ENCODE measurements around the gene CMTM1.

CMTM1 gene

DNA sequence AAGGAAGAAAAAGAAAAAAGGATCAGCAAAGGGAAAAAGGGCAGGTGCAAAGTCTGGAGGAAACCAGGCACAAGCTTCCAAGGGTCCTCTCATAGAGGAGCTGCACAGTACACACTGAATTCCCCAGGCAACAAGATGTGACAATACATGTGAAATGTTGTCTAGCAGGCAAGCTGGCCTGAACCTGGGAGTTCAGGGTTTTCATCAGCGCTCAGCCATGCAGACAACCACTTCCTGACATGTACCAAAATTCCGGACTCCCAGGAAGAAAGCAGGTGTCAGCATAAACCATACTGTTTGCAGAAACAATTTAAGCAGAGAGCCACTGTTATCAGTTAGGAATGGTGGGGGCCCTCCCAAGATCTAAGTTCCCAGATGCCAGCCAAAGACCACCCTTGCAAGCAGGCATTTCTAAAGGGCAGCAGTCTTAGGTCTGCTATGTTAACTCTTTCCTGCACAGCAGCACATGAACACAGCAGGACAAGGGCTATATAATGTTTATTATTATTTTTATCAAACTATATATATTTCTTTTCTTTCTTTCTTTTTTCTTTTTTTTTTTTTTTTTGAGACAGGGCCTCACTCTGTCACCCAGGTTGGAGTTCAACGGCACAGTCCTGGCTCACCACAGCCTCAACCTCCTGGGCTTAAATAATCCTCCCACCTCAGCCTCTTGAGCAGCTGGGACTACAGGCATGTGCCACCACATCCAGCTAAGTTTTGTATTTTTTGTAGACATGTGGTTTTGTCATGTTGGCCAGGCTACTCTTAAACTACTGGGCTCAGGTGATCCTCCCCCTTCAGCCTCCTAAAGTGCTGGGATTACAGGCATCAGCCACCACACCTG is 26.4 kb upstream of the CMTM1 start:
- DNase-seq (ENCODE audit: low read depth in 3 of 3): no peak

DNA sequence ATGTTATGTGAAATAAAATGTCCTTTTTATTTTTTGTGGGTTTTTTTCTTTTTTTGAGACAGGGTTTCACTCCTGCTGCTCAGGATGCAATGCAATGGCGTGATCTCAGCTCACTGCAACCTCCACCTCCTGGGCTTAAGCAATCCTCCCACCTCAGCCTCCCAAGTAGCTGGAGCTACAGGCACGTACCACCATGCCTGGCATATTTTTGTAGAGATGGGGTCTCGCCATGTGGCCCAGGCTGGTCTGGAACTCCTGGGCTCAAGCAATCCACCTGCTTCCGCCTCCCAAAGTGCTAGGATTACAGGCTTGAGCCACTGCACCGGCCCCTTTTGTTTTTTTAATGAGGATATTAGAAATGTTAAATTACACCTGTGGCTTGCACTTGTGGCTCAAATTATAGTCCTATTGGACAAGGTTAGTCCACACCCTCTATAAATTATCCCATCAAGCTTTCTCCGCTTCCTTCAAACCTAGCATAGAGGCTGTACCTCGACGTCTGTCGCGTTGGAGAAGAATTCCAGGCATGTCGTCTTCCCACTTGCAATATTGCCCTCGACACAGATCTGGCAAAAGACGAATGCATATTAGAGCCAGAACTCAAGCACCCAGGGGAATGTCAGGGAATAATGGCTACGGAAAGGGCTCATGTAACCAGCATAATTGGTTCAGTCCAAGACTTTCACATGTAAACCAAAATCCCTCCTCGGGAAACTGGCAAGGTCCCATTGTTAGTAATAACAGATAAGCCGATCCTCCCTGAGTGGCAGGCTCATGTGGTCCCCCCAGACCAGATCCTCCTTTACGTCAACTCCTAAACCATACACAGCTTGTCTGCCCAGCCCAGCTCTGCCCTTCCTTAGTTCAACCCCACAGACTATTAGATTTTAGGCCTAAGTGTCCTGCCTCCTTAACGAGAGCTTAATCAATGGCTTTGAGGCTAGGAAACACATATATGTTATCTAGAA is 24.6 kb upstream of the CMTM1 start:
- no peak for DNase-seq (ENCODE audit: low read depth in 3 of 3)

DNA sequence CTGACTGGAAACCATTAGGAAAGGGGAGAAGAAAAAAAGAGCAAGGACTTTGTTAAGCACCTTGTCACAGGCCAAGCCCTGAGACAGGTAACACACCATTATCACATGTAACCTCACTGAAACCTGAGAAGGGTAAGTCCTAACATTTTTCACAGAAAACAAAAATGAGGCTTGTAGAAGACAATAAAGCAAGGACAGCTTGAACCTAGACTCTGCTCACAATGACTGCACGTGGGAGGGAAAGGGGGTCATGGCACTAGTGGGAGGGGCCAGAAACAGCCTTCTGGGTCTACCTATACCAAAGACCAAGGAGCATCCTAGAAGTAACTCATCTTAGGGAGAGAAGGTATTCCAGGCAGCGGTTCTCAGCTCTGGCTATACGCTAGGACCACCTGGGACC is 23.8 kb upstream of the CMTM1 start:
- DNase-seq (ENCODE audit: low read depth in 3 of 3): no peak

DNA sequence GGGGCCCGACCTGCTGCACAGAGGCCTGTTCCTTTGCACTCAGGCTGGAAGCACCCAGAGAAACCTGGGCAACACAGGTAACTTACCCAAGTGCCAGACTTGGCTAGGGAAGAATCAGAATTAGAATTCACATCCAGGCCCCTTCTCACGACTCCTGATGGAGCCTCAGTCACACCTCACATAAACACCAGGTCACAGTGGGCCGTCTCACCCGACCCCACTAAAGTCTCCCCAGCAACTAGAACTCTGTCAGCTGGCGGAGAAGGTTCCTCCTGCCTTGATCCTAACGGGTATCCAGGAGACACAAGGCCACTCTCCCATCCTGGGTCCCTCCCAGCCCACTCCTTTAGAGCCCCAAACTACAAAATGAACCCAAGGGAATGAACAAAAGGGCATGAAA is 22.7 kb upstream of the CMTM1 start:
- no peak for DNase-seq (ENCODE audit: low read depth in 3 of 3)

DNA sequence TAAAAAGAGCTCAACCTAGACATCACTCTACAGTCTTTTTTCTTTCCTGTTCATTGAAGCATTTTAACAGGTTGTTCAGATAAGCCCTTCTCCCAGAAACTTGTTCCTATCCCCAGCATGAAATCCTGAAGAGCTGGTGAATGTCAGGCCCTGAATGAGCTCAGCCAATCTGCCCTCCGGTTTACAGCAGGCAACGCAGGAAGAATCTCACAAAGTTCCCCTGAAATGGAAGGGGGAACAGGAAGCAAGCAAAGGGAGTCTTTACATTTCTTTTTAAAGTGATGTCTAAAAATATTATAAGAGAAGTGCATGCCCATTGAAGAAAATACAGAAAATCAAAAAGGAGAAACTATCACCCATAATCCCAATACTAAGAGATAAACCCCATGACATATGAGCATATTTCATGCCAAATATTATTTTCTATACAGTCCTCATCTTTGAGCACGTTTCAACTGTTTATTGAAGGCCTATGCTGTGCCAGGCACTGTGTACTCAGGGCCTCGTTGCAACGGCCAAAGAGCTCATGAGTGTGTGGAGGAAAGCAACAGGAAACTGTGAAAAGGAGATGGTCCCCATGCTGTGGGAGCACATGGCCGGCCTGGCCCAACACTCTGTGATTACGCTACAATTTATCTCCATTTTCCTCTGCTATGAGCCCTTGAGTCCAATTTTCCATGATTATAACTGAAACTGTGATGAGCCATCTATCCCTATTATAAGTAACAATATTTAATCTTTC is 22.1 kb upstream of the CMTM1 start:
- DNase-seq (ENCODE audit: low read depth in 3 of 3): no peak

DNA sequence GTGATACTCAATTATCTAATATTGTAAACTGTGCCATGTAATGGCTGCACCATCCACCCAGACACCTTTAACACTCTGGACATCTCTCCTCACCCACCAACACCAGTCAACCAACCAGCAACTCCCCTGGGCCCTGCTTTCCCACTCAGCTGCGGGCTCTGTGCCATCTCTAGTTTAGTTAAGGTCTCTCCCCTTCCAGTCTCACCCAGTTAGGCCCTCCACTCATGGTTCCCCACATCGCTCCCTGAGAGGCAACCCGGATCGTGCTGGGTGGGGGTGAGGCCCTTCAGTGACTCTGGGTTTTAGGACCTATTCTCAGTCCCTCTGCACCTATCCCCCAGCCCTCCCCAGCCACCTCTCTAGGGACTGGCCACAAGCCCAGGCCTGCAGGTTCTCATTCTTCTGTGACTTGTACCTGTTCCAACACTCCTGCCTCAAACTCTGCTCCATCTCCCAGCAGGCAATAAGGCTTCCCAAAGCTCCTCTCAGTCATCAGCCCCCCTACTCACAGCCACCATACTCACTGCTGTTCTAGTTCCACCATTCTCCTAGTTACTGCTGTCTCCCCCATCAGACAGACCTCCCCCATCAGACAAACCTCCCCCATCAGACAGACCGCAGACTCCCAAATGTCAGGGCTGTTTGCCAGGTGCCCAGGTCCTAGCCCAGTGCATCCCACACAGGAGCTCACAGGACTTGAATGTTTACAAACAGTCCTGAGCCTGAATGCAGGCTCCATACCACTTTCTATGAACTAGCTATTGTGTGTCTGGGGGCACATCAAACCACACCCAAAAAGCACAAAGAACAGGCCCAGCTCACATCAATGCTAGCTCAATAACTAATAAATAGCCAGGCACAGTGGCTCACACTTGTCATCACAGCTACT is 18.9 kb upstream of the CMTM1 start:
- no peak for DNase-seq (ENCODE audit: low read depth in 3 of 3)

DNA sequence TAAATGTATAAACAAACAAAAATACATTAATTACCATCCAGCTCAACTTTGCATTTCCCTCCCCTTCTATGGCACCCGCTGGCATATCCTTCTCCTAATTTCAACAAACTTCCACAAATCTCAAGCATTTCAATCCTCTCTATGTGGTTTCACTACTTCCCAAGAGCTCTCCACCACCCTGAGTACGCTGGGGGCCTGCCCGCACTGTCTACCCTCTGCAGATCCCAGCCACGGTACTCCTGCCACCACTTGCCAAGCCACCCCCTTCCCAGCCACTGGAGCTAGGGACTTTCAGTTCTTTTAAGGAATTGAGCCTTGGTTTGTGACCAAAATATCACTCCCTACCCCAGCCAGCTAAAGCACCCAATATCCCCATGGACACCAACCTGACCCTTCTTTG is 18.2 kb upstream of the CMTM1 start:
- DNase-seq (ENCODE audit: low read depth in 3 of 3): no peak

DNA sequence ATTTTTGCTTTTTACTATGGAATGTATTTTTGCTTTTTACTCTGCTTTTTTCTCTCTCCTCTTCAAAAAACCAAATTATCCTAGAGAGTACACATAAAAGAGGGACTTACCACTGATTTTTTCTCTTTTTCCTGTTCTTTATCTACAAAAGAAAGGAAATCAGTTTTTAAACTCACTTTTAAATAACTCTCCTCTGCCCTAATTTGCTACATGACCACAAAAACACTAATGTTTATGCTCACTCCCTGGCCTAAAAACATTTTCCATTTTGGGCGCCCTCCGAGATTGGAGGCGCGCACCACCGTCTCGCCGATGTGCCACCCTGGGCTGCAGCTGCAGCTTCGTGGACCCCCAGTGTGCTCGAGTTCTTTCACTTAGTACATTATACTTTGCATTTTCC is 17.4 kb upstream of the CMTM1 start:
- no peak for DNase-seq (ENCODE audit: low read depth in 3 of 3)

DNA sequence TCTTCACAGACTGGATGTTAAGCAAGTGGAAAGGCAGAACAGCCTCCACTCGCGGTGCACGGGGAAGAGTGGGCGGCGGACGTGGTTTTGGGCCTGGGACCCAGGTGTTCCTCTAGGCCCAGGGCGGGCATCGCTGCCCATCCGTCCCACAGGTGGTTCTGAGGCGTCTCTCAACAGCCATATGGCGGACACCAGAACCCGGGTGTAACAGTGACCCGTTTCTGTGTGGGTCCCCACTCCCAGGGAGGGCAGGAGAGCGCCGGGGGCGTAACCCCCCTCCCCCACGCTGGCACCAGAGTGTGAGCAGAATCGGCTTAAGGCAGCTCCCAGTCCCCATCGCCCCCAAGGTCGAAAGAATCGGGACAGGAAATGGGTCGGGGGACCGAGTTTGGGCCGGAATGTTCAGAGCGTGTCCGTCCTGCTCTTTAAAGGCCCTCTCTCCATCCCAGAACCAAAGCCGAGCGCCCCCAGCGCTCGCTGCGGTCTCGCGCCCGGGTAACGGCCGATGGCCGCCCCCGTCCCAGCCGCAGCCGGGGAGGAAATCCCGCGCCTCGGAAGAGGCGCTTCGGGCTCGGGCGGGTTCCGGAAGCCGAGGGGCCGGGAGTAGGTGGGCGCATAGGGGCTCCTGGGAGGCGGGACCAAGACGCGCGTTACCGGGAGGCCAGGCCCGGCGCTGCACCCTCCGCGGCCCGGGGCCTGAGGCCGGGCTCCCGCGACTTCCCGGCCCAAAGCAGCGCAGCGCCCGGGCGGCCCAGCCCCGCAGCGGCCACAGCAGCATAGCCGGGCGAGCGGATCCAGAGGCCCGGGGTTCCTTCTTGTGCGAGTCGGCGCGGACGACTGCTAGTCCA is 16.7 kb upstream of the CMTM1 start, which contains the start of gene TK2:
Gene TK2, minus strand, starts transcription at position 839 of the 848 bp plus-strand sequence. Its CDS starts 61 bp downstream, at position 778.
- DNase-seq (ENCODE audit: low read depth in 3 of 3): peak; percentile 43 to 72 (median 51)

DNA sequence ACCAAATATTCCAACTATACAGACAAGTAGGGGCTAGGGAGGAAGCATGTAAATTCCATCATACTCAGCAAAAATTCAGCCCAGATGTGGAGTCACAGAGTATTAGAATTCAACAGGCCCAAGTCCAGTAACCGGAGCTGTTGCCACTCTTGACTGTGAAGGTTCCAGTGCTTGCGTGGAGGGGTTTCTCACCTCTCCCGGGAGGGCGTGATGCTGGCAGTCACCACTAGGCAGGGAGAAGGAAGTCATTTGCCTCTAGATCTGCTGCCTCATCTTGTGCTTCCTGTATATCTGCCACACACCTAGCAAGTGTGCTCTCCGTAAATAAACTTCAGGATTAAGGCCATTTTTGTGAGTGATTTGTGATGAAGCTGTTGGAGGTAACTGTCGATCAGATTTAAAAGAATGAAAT is 14.9 kb upstream of the CMTM1 start:
- DNase-seq (ENCODE audit: low read depth in 3 of 3): peak; percentile 26 to 57 (median 38)

DNA sequence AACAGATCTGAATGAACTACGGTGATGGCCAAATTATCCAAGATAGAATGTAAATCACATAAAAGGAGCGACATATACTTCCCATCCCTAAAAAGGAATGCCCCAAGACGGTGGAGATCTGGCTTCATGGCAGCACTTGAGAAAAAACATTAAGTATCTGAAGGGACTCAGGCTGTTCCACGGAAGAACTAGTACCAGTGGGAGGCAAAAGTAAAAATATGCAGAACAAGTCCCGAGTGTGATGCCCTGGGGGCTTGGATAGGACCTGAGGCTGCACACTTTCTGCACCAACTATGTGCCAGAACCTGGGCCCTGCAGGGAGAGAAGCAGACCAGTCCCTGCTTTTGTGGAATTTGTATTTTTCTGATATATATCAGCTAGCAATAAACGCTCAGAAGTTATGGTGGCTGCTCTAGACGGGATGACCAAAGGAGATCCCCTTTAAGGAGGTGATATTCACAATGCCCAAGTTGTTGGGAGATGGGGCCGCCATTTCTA is 14.4 kb upstream of the CMTM1 start:
- DNase-seq (ENCODE audit: low read depth in 3 of 3): no peak

DNA sequence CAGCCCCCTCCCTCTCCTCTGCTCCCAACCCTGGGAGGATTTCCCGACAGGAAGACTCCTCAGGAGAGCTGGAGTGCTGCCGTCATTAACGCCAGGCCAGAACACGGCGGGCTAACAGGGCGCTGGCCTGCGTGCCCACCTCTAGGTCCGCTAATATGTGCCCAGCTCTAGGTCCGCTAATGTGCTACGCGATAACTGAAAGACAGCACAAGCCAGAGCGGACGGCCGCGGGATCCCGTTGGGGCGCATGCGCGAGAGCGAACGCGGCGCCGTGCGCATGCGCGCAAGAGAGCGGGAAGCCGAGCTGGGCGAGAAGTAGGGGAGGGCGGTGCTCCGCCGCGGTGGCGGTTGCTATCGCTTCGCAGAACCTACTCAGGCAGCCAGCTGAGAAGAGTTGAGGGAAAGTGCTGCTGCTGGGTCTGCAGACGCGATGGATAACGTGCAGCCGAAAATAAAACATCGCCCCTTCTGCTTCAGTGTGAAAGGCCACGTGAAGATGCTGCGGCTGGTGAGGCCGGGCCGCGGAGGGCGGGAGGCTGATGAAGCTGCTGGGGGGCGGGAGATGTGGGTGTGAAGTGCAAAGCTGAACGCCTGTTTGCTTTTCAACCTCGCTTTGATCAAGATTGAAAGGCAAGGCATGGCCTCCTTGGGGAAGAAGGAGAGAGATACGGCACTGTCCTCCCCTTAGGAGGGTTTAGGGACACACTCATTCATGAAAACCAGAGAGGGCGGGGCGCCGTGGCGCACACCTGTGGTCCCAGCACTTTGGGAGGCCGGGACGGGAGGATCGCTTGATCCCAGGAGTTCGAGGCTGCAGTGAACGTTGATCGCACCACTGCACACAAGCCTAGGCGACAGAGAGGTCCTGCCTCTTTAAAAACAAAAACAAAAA is 13.7 kb upstream of the CMTM1 start, which contains the start of gene CKLF:
Gene CKLF, plus strand, starts transcription at position 291 of the 892 bp plus-strand sequence. Its CDS starts 140 bp downstream, at position 431.
- peak; percentile 78 to 86 (median 81) for DNase-seq (ENCODE audit: low read depth in 3 of 3)

DNA sequence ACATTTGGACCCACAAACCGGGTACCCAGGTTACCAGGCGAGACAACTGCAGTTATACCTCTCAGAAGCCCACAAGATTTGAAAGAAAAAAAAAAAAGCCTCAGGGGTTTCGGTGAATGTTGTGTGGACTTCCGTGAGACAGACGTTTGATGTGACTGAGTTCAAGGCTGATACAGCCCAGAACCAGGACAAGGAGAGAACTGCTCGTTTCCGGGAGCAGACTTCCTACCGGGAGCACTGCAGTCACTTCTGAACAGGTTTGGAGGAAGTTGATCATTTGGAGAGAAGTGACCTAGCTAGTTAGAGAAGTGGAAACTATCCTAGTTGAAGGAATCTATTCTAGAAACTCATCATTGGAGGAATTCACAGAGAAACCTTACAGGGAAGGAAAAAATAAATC is 13.0 kb upstream of the CMTM1 start:
- no peak for DNase-seq (ENCODE audit: low read depth in 3 of 3)

DNA sequence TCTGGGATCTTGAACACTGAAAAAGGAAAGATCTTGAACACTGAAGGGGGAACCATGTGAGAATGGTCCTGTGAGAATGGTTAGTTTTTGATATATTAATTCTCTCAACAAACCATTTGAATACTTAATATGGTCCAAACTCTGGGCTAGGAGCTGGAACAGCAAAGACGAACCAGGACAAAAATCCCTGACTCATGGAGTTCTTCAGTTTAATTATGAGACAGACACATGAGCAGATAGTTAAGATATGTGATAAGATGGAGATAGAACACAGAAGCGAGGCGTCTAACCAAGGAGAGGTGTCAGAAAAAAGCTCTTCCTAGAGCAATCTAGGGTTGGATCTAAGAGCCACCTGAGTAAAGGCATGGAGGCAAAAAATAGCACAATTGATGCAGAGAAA is 12.2 kb upstream of the CMTM1 start:
- no peak for DNase-seq (ENCODE audit: low read depth in 3 of 3)

DNA sequence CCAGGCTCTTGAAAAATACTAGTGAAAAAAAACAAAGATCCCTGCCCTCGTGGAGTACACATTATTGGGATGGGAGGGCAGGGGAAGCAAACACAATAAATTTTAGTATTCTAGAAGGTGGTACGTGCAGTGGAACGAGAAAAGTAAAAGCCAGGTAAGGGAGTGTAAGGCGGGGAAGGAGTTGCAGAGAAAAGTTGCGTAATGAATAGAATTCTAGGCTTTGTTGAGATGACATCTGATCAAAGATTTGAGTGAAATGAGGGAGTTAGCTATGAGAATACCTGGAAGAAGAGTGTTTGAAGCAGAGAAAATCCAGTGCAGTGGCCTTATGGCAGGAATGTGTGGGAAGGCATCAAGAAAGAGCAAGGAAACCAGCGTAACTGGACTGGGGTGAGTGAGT is 11.7 kb upstream of the CMTM1 start:
- DNase-seq (ENCODE audit: low read depth in 3 of 3): no peak

DNA sequence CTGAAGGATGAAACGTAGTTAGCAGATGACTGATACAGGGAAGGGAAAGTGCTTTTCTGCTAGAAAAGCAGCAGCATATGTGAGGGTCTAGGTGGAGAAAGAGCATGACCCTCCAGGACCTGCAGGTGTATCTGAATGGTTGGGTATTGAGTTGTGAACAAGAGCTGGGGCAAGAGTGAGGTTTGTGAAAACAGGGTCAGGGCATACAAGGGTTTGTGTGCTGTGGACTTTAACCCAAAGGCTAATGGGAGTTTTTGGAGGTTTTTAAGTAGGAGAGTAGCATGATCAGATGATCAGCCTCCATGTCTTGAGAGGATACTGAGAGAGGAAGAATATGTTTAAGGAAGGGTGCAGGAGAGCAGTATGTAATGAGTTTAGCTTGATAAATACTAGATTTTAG is 6.1 kb upstream of the CMTM1 start:
- DNase-seq (ENCODE audit: low read depth in 3 of 3): no peak

DNA sequence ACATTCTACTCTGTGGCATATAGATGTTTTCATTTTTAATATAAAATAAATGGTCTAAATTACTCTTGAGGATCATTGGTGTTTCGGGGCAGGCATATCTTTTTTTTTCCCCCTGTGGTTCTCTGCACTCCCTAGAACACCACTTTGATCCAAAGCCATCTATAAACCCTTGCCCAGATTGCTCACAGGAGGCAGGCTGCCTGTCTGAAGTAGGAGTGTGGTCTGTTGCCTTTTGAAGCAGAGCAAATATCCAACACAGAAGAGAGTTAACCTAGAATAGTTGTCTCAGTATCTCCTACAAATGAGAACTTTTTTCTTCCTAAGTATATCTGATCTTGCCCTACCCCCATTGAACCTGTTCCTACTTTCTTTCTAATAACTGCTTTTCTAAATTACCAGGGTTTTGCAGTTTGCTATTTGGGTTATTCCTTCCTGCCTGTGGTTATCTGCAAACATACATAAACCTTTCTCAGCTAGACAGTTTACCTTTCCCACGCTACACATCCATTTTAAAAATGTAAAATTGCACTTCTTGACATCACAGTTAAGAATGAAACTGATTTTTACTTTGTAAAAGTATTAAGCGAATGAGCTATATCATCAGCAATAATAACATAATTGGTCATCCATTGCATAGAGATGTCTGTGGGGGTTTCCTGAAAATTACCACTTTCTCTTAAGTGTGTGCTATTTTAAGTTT is 4.7 kb upstream of the CMTM1 start:
- no peak for DNase-seq (ENCODE audit: low read depth in 3 of 3)

DNA sequence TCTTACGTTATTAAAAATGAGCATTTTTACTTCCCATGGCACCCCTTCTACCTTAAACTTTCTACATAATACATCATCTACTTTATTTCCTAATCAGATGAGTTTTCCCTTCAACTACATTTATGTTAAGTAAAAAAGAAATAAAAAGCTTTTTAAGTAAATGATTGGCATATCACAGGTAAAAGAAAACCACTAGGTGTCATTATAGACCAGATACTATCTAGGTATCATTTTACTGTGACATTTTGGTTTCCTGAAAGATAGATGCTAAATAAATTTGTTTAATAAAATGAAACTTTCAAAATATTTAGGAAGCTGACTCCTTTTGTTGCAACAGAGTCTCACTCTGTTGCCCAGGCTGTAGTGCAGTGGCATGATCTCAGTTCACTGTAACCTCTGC is 3.8 kb upstream of the CMTM1 start:
- no peak for DNase-seq (ENCODE audit: low read depth in 3 of 3)

Data from stimulated activated CD4-positive, alpha-beta T cell treated with anti-CD3 and anti-CD28 coated beads, TNF-alpha, amount 100 ng/mL, for 24 hours (primary cell).